ENCODE data around the gene NMBR. TPM values are rescaled to one million over a fixed set of nuclear protein-coding genes. Genes with fewer than 3 reads are reported as not detected.

NMBR gene
- polyA plus RNA-seq, 1 donor from 2014 or later, result not detected

GRCh38 chr6:142155091-142155490 is 8.2 kb upstream of the NMBR start:
- TF ChIP-seq RAD21 (conservative IDR thresholded peaks at IDR 0.05) (no peak), MXI1 (conservative IDR thresholded peaks at IDR 0.05; ENCODE audit: poor library complexity, severe bottlenecking) (no peak), EZH2 (IDR thresholded peaks at IDR 0.05; ENCODE audit: borderline replicate concordance, insufficient read depth, low read length, poor library complexity, severe bottlenecking) (no peak), EP300 (conservative IDR thresholded peaks at IDR 0.05; ENCODE audit: poor library complexity, severe bottlenecking) (no peak), CTCF (IDR thresholded peaks at IDR 0.05; ENCODE audit: poor library complexity, severe bottlenecking) (no peak)
- no peak overlapping the region for H3K27ac ChIP-seq (ENCODE audit: low read length)
- H3K9me2 ChIP-seq (ENCODE audit: insufficient read depth, low read length), result no peaks in the 10 kb centered on the region
- H3K27me3 ChIP-seq (ENCODE audit: insufficient read depth, low read depth, low read length), result no peaks in the 10 kb centered on the region
- peaks cover 82% of the 10 kb centered on the region for H3K79me2 ChIP-seq (replicated peaks; ENCODE audit: insufficient read depth, low read length)
- H3K9ac ChIP-seq (ENCODE audit: low read length), result no peak overlapping the region
- no peak overlapping the region for H3K4me2 ChIP-seq (ENCODE audit: low read length)
- no peak overlapping the region for H3K4me3 ChIP-seq (ENCODE audit: low read length)
- H4K20me1 ChIP-seq (ENCODE audit: insufficient read depth), result no peaks in the 10 kb centered on the region
- no peaks in the 10 kb centered on the region for H3F3A ChIP-seq (ENCODE audit: insufficient read depth, low read length, poor library complexity, severe bottlenecking)
- no peak overlapping the region for H2AFZ ChIP-seq (ENCODE audit: low read depth, low read length)
- no peaks in the 10 kb centered on the region for H3K9me3 ChIP-seq (ENCODE audit: low read length)
- no peaks in the 10 kb centered on the region for H3K36me3 ChIP-seq (ENCODE audit: insufficient read depth, low read length)

- Histone ChIP-seq H4K20me1 (ENCODE audit: insufficient read depth) (no peaks in the 10 kb centered on the region), H3K27ac (ENCODE audit: low read length) (no peak overlapping the region), H3K79me2 (replicated peaks; ENCODE audit: insufficient read depth, low read length) (peaks cover 88% of the 10 kb centered on the region), H3K9ac (ENCODE audit: low read length) (no peak overlapping the region), H3F3A (ENCODE audit: insufficient read depth, low read length, poor library complexity, severe bottlenecking) (no peaks in the 10 kb centered on the region), H2AFZ (ENCODE audit: low read depth, low read length) (no peak overlapping the region), H3K27me3 (ENCODE audit: insufficient read depth, low read depth, low read length) (no peaks in the 10 kb centered on the region), H3K4me2 (ENCODE audit: low read length) (no peak overlapping the region), H3K4me3 (ENCODE audit: low read length) (no peak overlapping the region), H3K9me3 (ENCODE audit: low read length) (no peaks in the 10 kb centered on the region), H3K36me3 (ENCODE audit: insufficient read depth, low read length) (no peaks in the 10 kb centered on the region), H3K9me2 (ENCODE audit: insufficient read depth, low read length) (no peaks in the 10 kb centered on the region)
- TF ChIP-seq CTCF (IDR thresholded peaks at IDR 0.05; ENCODE audit: poor library complexity, severe bottlenecking), result no peak
- TF ChIP-seq REST (IDR thresholded peaks at IDR 0.05; ENCODE audit: borderline replicate concordance), result no peak
- no peak for TF ChIP-seq EZH2 (IDR thresholded peaks at IDR 0.05; ENCODE audit: borderline replicate concordance, insufficient read depth, low read length, poor library complexity, severe bottlenecking)
- TF ChIP-seq RAD21 (conservative IDR thresholded peaks at IDR 0.05), result no peak
- no peak for TF ChIP-seq TAF1 (IDR thresholded peaks at IDR 0.05; ENCODE audit: low read depth)
- no peak for TF ChIP-seq POLR2AphosphoS5 (IDR thresholded peaks at IDR 0.05)
These were observed 7.4 kb upstream of the NMBR start for GRCh38 chr6:142154336-142154735.

All from neural cell (in vitro differentiated cells).